OCI-LY3 (cell line): ENCODE results near the gene JMJD7.

ENCODE experiments used
- EZH2phosphoT487 ChIP-seq: fragments of 200-600 bp; shearing (Covaris generic); IDR thresholded peaks from 2 replicates; pipeline ENCODE4 v1.6.1; 2018; ENCODE audit warnings: antibody characterized with exemption, mixed run types, low read depth
- TF ChIP-seq, protein P1 (sequence below): fragments of 200-600, 300-600 bp; sonication (generic); IDR thresholded peaks from 2 replicates; pipeline ENCODE4 v1.5.1; 2014; ENCODE audit warnings: antibody characterized with exemption, low read length, low read depth

DNA sequence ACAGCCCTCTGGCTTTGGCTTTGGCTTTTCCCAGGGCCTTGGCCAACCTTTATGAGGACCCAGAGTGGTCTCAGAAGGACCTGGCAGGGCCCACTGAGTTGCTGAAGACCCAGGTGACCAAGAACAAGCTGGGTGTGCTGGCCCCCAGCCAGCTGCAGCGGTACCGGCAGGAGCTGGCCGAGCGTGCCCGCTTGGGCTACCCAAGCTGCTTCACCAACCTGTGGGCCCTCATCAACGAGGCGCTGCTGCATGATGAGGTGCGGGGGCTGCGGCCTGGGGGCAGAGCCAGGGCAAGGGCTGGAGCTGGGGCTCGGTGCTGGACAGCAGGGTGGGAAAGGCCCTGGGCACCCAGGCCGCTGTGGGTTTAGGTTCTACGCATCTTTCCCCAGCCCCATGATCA, 16.9 kb downstream of the JMJD7 start:
- TF ChIP-seq, protein P1, sequence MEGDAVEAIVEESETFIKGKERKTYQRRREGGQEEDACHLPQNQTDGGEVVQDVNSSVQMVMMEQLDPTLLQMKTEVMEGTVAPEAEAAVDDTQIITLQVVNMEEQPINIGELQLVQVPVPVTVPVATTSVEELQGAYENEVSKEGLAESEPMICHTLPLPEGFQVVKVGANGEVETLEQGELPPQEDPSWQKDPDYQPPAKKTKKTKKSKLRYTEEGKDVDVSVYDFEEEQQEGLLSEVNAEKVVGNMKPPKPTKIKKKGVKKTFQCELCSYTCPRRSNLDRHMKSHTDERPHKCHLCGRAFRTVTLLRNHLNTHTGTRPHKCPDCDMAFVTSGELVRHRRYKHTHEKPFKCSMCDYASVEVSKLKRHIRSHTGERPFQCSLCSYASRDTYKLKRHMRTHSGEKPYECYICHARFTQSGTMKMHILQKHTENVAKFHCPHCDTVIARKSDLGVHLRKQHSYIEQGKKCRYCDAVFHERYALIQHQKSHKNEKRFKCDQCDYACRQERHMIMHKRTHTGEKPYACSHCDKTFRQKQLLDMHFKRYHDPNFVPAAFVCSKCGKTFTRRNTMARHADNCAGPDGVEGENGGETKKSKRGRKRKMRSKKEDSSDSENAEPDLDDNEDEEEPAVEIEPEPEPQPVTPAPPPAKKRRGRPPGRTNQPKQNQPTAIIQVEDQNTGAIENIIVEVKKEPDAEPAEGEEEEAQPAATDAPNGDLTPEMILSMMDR = no peak
- no peak for TF ChIP-seq EZH2phosphoT487
